Measurements from ENCODE around the gene MACROD2.

DNA sequence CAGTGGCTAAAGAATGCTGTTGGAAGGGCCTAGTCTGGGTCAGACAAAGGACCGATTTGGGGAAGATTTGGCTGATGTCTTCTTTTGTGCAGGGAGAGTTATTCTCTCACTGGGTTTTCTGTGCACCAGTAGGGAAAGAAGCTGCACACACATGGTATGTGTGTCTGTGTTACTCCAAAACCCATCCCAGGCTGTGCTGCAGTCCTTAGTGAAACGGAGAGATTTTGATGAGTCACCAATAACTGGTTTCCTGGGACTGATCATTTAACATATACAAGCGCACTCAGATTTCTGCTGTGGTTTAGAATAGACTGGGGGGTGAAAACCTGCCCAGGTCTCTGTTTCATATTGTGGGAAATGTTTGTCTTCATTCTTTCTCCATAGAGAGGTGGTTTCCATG lies 1528.1 kb downstream of the MACROD2 start:
- TF ChIP-seq, protein P1, sequence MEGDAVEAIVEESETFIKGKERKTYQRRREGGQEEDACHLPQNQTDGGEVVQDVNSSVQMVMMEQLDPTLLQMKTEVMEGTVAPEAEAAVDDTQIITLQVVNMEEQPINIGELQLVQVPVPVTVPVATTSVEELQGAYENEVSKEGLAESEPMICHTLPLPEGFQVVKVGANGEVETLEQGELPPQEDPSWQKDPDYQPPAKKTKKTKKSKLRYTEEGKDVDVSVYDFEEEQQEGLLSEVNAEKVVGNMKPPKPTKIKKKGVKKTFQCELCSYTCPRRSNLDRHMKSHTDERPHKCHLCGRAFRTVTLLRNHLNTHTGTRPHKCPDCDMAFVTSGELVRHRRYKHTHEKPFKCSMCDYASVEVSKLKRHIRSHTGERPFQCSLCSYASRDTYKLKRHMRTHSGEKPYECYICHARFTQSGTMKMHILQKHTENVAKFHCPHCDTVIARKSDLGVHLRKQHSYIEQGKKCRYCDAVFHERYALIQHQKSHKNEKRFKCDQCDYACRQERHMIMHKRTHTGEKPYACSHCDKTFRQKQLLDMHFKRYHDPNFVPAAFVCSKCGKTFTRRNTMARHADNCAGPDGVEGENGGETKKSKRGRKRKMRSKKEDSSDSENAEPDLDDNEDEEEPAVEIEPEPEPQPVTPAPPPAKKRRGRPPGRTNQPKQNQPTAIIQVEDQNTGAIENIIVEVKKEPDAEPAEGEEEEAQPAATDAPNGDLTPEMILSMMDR (IDR thresholded peaks at IDR 0.05), result no peak
- no peak for TF ChIP-seq POLR2A (IDR thresholded peaks at IDR 0.05)
